H1 (cell line): Measurements from ENCODE around the gene DERL3. TPM values are rescaled to one million over a fixed set of nuclear protein-coding genes. Genes with fewer than 3 reads are reported as not detected.
A peak's percentile ranks its signal among the peaks of the same experiment; 100 is the strongest.

Experiments
- CTCF ChIA-PET: fragments of 300-600 bp; sonication (Branson Sonifier 250); formaldehyde crosslinking; loops from one replicate; lab custom pipeline; 2021; ENCODE audit not compliant: partially characterized antibody; lab: Charles Lee
- POLR2A ChIA-PET: fragments of 300-600 bp; sonication (Branson Sonifier 250); formaldehyde crosslinking; loops from one replicate; lab custom pipeline; 2021; ENCODE audit warnings: inconsistent platforms; ENCODE audit not compliant: partially characterized antibody; lab: Charles Lee
- DNase-seq, 2 experiments: peaks; one replicate each; pipeline versions ENCODE4 v3.0.0 to v3.0.0-alpha.2; 2010 to 2022; ENCODE audit warnings: low spot score in 2 of 2, low read depth in 1 of 2, mixed read lengths in 1 of 2
- FAIRE-seq: peaks from 2 replicates; lab custom pipeline; 2011; peaks lifted over from hg19 to GRCh38; lab: Jason Lieb, UNC
- H2AFZ ChIP-seq: 2 replicates; pipeline ENCODE4 v1.8.1; 2012; ENCODE audit warnings: low read length, inconsistent platforms
- H2AK5ac ChIP-seq: 2 replicates; pipeline ENCODE4 v1.6.1; 2013; ENCODE audit warnings: low read depth, low read length
- H2BK120ac ChIP-seq: replicated peaks from 2 replicates; pipeline ENCODE3; 2013; ENCODE audit warnings: low read depth, low read length, inconsistent platforms
- H2BK12ac ChIP-seq: 2 replicates; pipeline ENCODE4 v1.6.1; 2013; ENCODE audit warnings: low read depth, low read length
- H2BK15ac ChIP-seq: 2 replicates; pipeline ENCODE4 v1.6.1; 2013; ENCODE audit warnings: low read length
- H2BK20ac ChIP-seq: 2 replicates; pipeline ENCODE4 v1.6.1; 2013; ENCODE audit warnings: low read length
- H2BK5ac ChIP-seq: 2 replicates; pipeline ENCODE4 v1.6.1; 2013; ENCODE audit warnings: low read depth, low read length
- H3K14ac ChIP-seq: 2 replicates; pipeline ENCODE4 v1.6.1; 2013; ENCODE audit warnings: inconsistent platforms; ENCODE audit not compliant: insufficient read length
- H3K18ac ChIP-seq: 2 replicates; pipeline ENCODE4 v1.6.1; 2013; ENCODE audit warnings: low read length; ENCODE audit errors: extremely low read depth
- H3K23ac ChIP-seq: 2 replicates; pipeline ENCODE4 v1.6.1; 2013; ENCODE audit warnings: inconsistent platforms; ENCODE audit not compliant: insufficient read length
- H3K23me2 ChIP-seq: 2 replicates; pipeline ENCODE4 v1.6.1; 2013; ENCODE audit warnings: low read depth, low read length
- H3K27ac ChIP-seq: 2 replicates; pipeline ENCODE4 v1.6.1; 2011; ENCODE audit warnings: low read depth, low read length, inconsistent platforms
- H3K27me3 ChIP-seq, 4 experiments: replicated peaks in 1 of 4; 1 replicate in 1 of 4; 2 replicates in 3 of 4; pipeline versions ENCODE4 v1.6.1 to v1.8.1; 2011 to 2013; ENCODE audit warnings: low read length in 3 of 4, mild to moderate bottlenecking in 3 of 4, inconsistent platforms in 2 of 4, mixed read lengths in 2 of 4, moderate library complexity in 1 of 4; ENCODE audit not compliant: control insufficient read depth in 3 of 4, insufficient read depth in 3 of 4; ENCODE audit errors: extremely low read depth in 1 of 4
- H3K36me3 ChIP-seq, 4 experiments: 2 replicates each; pipeline versions ENCODE4 v1.6.1 to v1.8.1; 2011 to 2013; ENCODE audit warnings: mild to moderate bottlenecking in 4 of 4, low read length in 3 of 4, moderate library complexity in 2 of 4, control low read depth in 1 of 4, inconsistent platforms in 1 of 4; ENCODE audit not compliant: insufficient read depth in 4 of 4, control insufficient read depth in 2 of 4
- H3K4ac ChIP-seq: replicated peaks from 2 replicates; pipeline ENCODE3; 2013; ENCODE audit warnings: low read length, low read depth, mixed read lengths, inconsistent platforms; ENCODE audit not compliant: insufficient read length
- H3K4me1 ChIP-seq, 4 experiments: replicated peaks in 1 of 4; 1 replicate in 1 of 4; 2 replicates in 3 of 4; pipeline versions ENCODE4 v1.6.1 to v1.8.1; 2011 to 2013; ENCODE audit warnings: low read length in 3 of 4, inconsistent platforms in 2 of 4, mixed read lengths in 1 of 4; ENCODE audit not compliant: insufficient read depth in 4 of 4, control insufficient read depth in 3 of 4
- H3K4me2 ChIP-seq, 2 experiments: 2 replicates each; pipeline versions ENCODE4 v1.6.1 to v1.8.1; 2011 to 2013; ENCODE audit warnings: low read depth in 2 of 2, low read length in 2 of 2, control low read depth in 1 of 2, inconsistent platforms in 1 of 2, mild to moderate bottlenecking in 1 of 2; ENCODE audit not compliant: insufficient read depth in 1 of 2
- H3K4me3 ChIP-seq, 4 experiments: fragments of 200-600, 300-600 bp in 1 of 4; sonication (generic), shearing (Covaris generic), sonication (Bioruptor Twin) in 1 of 4; 2 replicates each; pipeline versions ENCODE4 v1.5.1 to v1.8.1; 2011 to 2016; ENCODE audit warnings: low read length in 4 of 4, low read depth in 3 of 4, control low read depth in 2 of 4, inconsistent platforms in 2 of 4, mild to moderate bottlenecking in 2 of 4, mixed read lengths in 1 of 4, moderate library complexity in 1 of 4; ENCODE audit not compliant: insufficient read depth in 2 of 4; ENCODE audit errors: extremely low read depth in 1 of 4
- H3K56ac ChIP-seq: replicated peaks from 2 replicates; pipeline ENCODE3; 2013; ENCODE audit warnings: low read depth, mild to moderate bottlenecking, mixed read lengths, low read length, inconsistent platforms; ENCODE audit not compliant: insufficient read length
- H3K79me1 ChIP-seq: 2 replicates; pipeline ENCODE4 v1.6.1; 2013; ENCODE audit warnings: low read depth, low read length, control low read depth
- H3K79me2 ChIP-seq, 2 experiments: 2 replicates each; pipeline versions ENCODE4 v1.6.1 to v1.8.1; 2012 to 2013; ENCODE audit warnings: low read length in 2 of 2, mild to moderate bottlenecking in 2 of 2, inconsistent platforms in 1 of 2; ENCODE audit not compliant: insufficient read depth in 2 of 2, control insufficient read depth in 1 of 2
- H3K9ac ChIP-seq, 4 experiments: replicated peaks in 1 of 4; 1 replicate in 1 of 4; 2 replicates in 3 of 4; pipeline versions ENCODE4 v1.6.1 to v1.8.1; 2011 to 2013; ENCODE audit warnings: low read depth in 3 of 4, low read length in 3 of 4, control low read depth in 2 of 4, mild to moderate bottlenecking in 2 of 4, moderate library complexity in 2 of 4, inconsistent platforms in 1 of 4; ENCODE audit errors: extremely low read depth in 1 of 4
- H3K9me3 ChIP-seq, 2 experiments: 2 replicates each; pipeline versions ENCODE4 v1.6.1 to v1.8.1; 2012 to 2013; ENCODE audit warnings: mild to moderate bottlenecking in 2 of 2, moderate library complexity in 2 of 2, control low read depth in 1 of 2, inconsistent platforms in 1 of 2, low read depth in 1 of 2, low read length in 1 of 2, mixed read lengths in 1 of 2; ENCODE audit not compliant: insufficient read depth in 2 of 2
- H4K20me1 ChIP-seq, 2 experiments: replicated peaks in 1 of 2; 2 replicates each; pipeline versions ENCODE3 to v1.8.1; 2011 to 2013; ENCODE audit warnings: inconsistent platforms in 2 of 2, low read length in 2 of 2, mild to moderate bottlenecking in 1 of 2; ENCODE audit not compliant: insufficient read depth in 2 of 2, control insufficient read depth in 1 of 2
- H4K5ac ChIP-seq: 2 replicates; pipeline ENCODE4 v1.6.1; 2013; ENCODE audit warnings: low read length, low read depth, mixed read lengths, inconsistent platforms; ENCODE audit not compliant: insufficient read length
- H4K8ac ChIP-seq: 2 replicates; pipeline ENCODE4 v1.8.0; 2013; ENCODE audit warnings: mild to moderate bottlenecking, moderate library complexity, low read length, inconsistent platforms; ENCODE audit not compliant: insufficient read depth; ENCODE audit errors: extremely low read depth
- H4K91ac ChIP-seq: replicated peaks from 2 replicates; pipeline ENCODE3; 2013; ENCODE audit warnings: low read length, mixed read lengths, inconsistent platforms; ENCODE audit not compliant: insufficient read length
- EZH2 ChIP-seq: fragments of 200-600 bp; sonication (generic); IDR thresholded peaks from 2 replicates; pipeline ENCODE4 v1.7.1; 2012; ENCODE audit warnings: low read depth, mild to moderate bottlenecking, moderate library complexity, low read length, inconsistent platforms; ENCODE audit not compliant: severe bottlenecking
- YY1 ChIP-seq: IDR thresholded peaks from 2 replicates; pipeline ENCODE4 v1.6.1; 2011; ENCODE audit warnings: low read depth, mild to moderate bottlenecking, low read length
- WGBS, 2 experiments: shearing (Covaris generic) in 1 of 2; methylation state at CpG; one replicate each; pipeline versions ENCODE4 v1.1.6 to v1.1.7; 2013 to 2015; ENCODE audit warnings: low lambda C conversion rate in 2 of 2, mixed read lengths in 2 of 2, inconsistent platforms in 1 of 2, low coverage in 1 of 2, missing lambda C conversion rate in 1 of 2; ENCODE audit not compliant: insufficient replicate concordance in 2 of 2, insufficient coverage in 1 of 2, insufficient read length in 1 of 2; ENCODE audit errors: extremely low coverage in 1 of 2, missing lambda C conversion rate in 1 of 2; 5-methylcytosine and 5-hydroxymethylcytosine counted together
- polyA plus RNA-seq, 7 experiments: library from polyadenylated mRNA; depleted of rRNA in 3 of 7; stranded (reverse) in 5 of 7; unstranded in 2 of 7; fragments of >200 nt in 5 of 7; fragments of 200-250 nt in 2 of 7; gene quantifications; 1 replicate in 5 of 7; 2 replicates in 1 of 7; 4 replicates in 1 of 7; pipeline versions ENCODE4 v1.2.1 to v1.2.3, GENCODE V29; 2011 to 2013; ENCODE audit warnings: missing spikeins in 2 of 7, mixed read lengths in 2 of 7
- total RNA-seq: library from RNA; stranded (reverse); fragmentation: NEBNext Ultra II Directional; extraction: Animal tissue kit (Norgen Biotek cat#: 25700); gene quantifications from 2 replicates; pipeline ENCODE4 v1.2.1, GENCODE V29; 2021

The DERL3 gene
- total and polyA plus RNA-seq, 2 of the 8 experiments (the other 6 are each of a cell fraction or from before 2014, with no cell fraction given): 8.7 to 19.5 TPM

DNA sequence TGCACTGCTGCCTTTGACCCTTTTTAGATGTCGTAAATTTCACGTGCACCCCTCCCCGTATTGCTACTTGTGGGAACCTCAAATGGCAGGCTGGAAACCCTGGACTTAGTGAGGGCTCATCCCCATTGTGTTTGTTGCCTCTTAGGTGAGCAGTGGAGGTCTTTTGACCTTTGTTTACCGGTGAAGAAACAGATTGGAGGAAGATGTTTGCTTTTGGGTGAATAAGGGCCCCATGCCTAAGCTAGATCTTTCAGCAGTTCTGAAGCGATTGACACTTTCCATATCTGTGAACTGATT lies 51.3 kb downstream of the DERL3 start:
- Histone ChIP-seq H3K79me1 (peaks cover 3% of the 10 kb centered on the region; the same call in 1 of the 2 replicates), H3K36me3 (peaks cover 0 to 3% (median under 1%) of the 10 kb centered on the region in 4 experiments; a peak in 2 of 8 replicates)
- TF ChIP-seq YY1: no peak
- TF ChIP-seq EZH2: no peak

More for the DNA sequence above, 51.3 kb downstream of the DERL3 start:
- peak overlapping the region; percentile 64 to 79 for H3K4me2 ChIP-seq
- ChIA-PET CTCF (interaction anchor here (5.1 to 6.4 kb wide), 2 partner anchors 12 to 17 kb away, joined by 42 to 47 read pairs; partner anchors contain the start of genes CHCHD10 and MMP11), POLR2A (interaction anchor here (1.1 to 4.5 kb wide), 9 partner anchors 9 to 70 kb away, joined by 3 to 45 read pairs (median 6); partner anchors contain the start of genes CHCHD10 and MMP11)
- H2AFZ ChIP-seq: 0 out of 2 replicates have a peak overlapping the region, but pooled peaks have one; percentile 45
- H2BK20ac ChIP-seq: no peak overlapping the region
- FAIRE-seq (no peak), DNase-seq (no peak)
- peaks cover 3% of the 10 kb centered on the region; the same call in 1 of the 2 replicates for H3K23me2 ChIP-seq
- H3K23ac ChIP-seq: no peak overlapping the region
- no peak overlapping the region for H2AK5ac ChIP-seq
- H3K27ac ChIP-seq: no peak overlapping the region; the same call in 1 of the 2 replicates
- no peak overlapping the region for H4K91ac ChIP-seq
- peak overlapping the region; percentile 34 for H4K5ac ChIP-seq
- H3K9me3 ChIP-seq: no peaks in the 10 kb centered on the region
- no peak overlapping the region for H3K14ac ChIP-seq
- no peak overlapping the region for H4K8ac ChIP-seq
- H2BK120ac ChIP-seq: no peak overlapping the region
- H3K9ac ChIP-seq: peak overlapping the region; percentile 50 to 89 (median 66)
- peak overlapping the region; percentile 79 to 87 (median 82) for H3K4me3 ChIP-seq
- no peaks in the 10 kb centered on the region for H3K27me3 ChIP-seq
- peaks cover 4 to 22% of the 10 kb centered on the region in 2 experiments for H4K20me1 ChIP-seq
- 0 out of 2 replicates have a peak overlapping the region, but pooled peaks have one; percentile 29 for H2BK12ac ChIP-seq
- no peak overlapping the region for H2BK5ac ChIP-seq
- WGBS, 2 experiments: 9% methylated on average over 5 of the region's 5 CpGs; no CpG with 5 or more reads in 1 of the 2 experiments
- no peak overlapping the region for H2BK15ac ChIP-seq
- peaks cover 0 to 10% (median 4%) of the 10 kb centered on the region in 4 experiments; a peak in 6 of 7 replicates for H3K4me1 ChIP-seq
- peak overlapping the region; percentile 36; the same call in 1 of the 2 replicates for H3K18ac ChIP-seq
- H3K4ac ChIP-seq: no peak overlapping the region
- H3K79me2 ChIP-seq: peaks cover 22 to 51% of the 10 kb centered on the region in 2 experiments
- no peak overlapping the region for H3K56ac ChIP-seq
